MV-4-11 (cell line): ENCODE results near the gene LARGE1.

Experiments
- DNase-seq: peaks from one replicate; lab custom pipeline; 2025; lab: John Stamatoyannopoulos, UW

The LARGE1 gene

GRCh38 chr22:33774781-33775180, 145.5 kb downstream of the LARGE1 start:
- no peak for DNase-seq

GRCh38 chr22:33772745-33773144, 147.5 kb downstream of the LARGE1 start:
- no peak for DNase-seq

GRCh38 chr22:33771136-33771535, 149.1 kb downstream of the LARGE1 start:
- no peak for DNase-seq

GRCh38 chr22:33770723-33771122, 149.6 kb downstream of the LARGE1 start:
- DNase-seq = no peak

- DNase-seq = no peak
Measured at GRCh38 chr22:33766091-33766490, 154.2 kb downstream of the LARGE1 start.

GRCh38 chr22:33758961-33759360, 161.3 kb downstream of the LARGE1 start:
- no peak for DNase-seq

- no peak for DNase-seq
Measured at GRCh38 chr22:33757802-33758483, 162.3 kb downstream of the LARGE1 start.

GRCh38 chr22:33757041-33757801, 163.1 kb downstream of the LARGE1 start:
- DNase-seq = no peak

GRCh38 chr22:33756508-33756949, 163.7 kb downstream of the LARGE1 start:
- DNase-seq = no peak

GRCh38 chr22:33748714-33749113, 171.6 kb downstream of the LARGE1 start:
- no peak for DNase-seq

- DNase-seq = no peak
Measured at GRCh38 chr22:33747576-33748180, 172.6 kb downstream of the LARGE1 start.

- DNase-seq = no peak
Measured at GRCh38 chr22:33747029-33747428, 173.2 kb downstream of the LARGE1 start.

- DNase-seq = no peak
Measured at GRCh38 chr22:33746501-33746928, 173.8 kb downstream of the LARGE1 start.

- no peak for DNase-seq
Measured at GRCh38 chr22:33745501-33745900, 174.8 kb downstream of the LARGE1 start.

- DNase-seq = no peak
Measured at GRCh38 chr22:33743756-33744155, 176.5 kb downstream of the LARGE1 start.

GRCh38 chr22:33741025-33741424, 179.3 kb downstream of the LARGE1 start:
- no peak for DNase-seq

- DNase-seq = no peak
Measured at GRCh38 chr22:33739516-33739915, 180.8 kb downstream of the LARGE1 start.

GRCh38 chr22:33737662-33738061, 182.6 kb downstream of the LARGE1 start:
- no peak for DNase-seq

- DNase-seq = no peak
Measured at GRCh38 chr22:33735978-33736377, 184.3 kb downstream of the LARGE1 start.

- no peak for DNase-seq
Measured at GRCh38 chr22:33728847-33729246, 191.4 kb downstream of the LARGE1 start.

GRCh38 chr22:33726294-33726734, 194.0 kb downstream of the LARGE1 start:
- DNase-seq = no peak

GRCh38 chr22:33723915-33724314, 196.4 kb downstream of the LARGE1 start:
- peak; percentile 39 for DNase-seq

- DNase-seq = no peak
Measured at GRCh38 chr22:33722816-33723215, 197.5 kb downstream of the LARGE1 start.
